Adrenal gland (tissue), 12 donors: ENCODE measurements around the gene GRAMD1B. TPM values are rescaled to one million over a fixed set of nuclear protein-coding genes. Genes with fewer than 3 reads are reported as not detected.
A peak's percentile ranks its signal among the peaks of the same experiment; 100 is the strongest.

ENCODE experiments used
- DNase-seq, 7 donors: peaks; one replicate each; pipeline ENCODE4 v3.0.0-alpha.2; 2019 to 2020
- H3K27ac ChIP-seq, 5 donors: fragments of 200-600 bp; sonication (generic) in 4 of 5; 1 replicate in 3 of 5; 2 replicates in 2 of 5; pipeline versions ENCODE4 v1.5.1 to v1.8.0; 2016 to 2020; ENCODE audit warnings: mild to moderate bottlenecking in 1 of 5
- H3K27me3 ChIP-seq: fragments of 200-600 bp; 2 replicates; pipeline ENCODE4 v1.8.0; 2021
- H3K36me3 ChIP-seq, 2 donors: fragments of 200-600 bp; replicated peaks in 1 of 2; 1 replicate in 1 of 2; 2 replicates in 1 of 2; pipeline versions ENCODE4 v1.5.1 to v1.8.0; 2018 to 2022
- H3K4me1 ChIP-seq, 2 donors: fragments of 200-600 bp; replicated peaks in 1 of 2; 1 replicate in 1 of 2; 2 replicates in 1 of 2; pipeline versions ENCODE4 v1.5.1 to v1.8.0; 2018 to 2021
- H3K4me3 ChIP-seq, 4 donors: fragments of 200-600 bp; sonication (generic) in 3 of 4; one replicate each; pipeline ENCODE4 v1.5.1; 2016 to 2018
- H3K9me3 ChIP-seq, 3 donors: fragments of 200-600 bp; sonication (generic) in 1 of 3; replicated peaks in 1 of 3; 1 replicate in 2 of 3; 2 replicates in 1 of 3; pipeline versions ENCODE4 v1.5.1 to v1.8.0; 2016 to 2021
- CTCF ChIP-seq, 6 experiments: fragments of 450-650 bp in 4 of 6; fragments of 200-600 bp in 2 of 6; sonication (generic) in 1 of 6; IDR thresholded peaks; 1 replicate in 5 of 6; 2 replicates in 1 of 6; pipeline versions ENCODE4 v1.5.1 to v1.8.0; 2016 to 2021; ENCODE audit warnings: antibody characterized with exemption in 6 of 6, mild to moderate bottlenecking in 2 of 6, moderate library complexity in 1 of 6
- POLR2A ChIP-seq, 2 donors: fragments of 450-650 bp; IDR thresholded peaks; one replicate each; pipeline ENCODE4 v1.6.1; 2017; ENCODE audit warnings: antibody characterized with exemption in 2 of 2, mild to moderate bottlenecking in 2 of 2, moderate library complexity in 1 of 2
- WGBS, 4 donors: extraction: QIAGEN DNeasy Blood & Tissue Kit in 2 of 4; methylation state at CpG; one replicate each; pipeline versions ENCODE4 v1.1.5 to v1.1.7; 2013 to 2017; 5-methylcytosine and 5-hydroxymethylcytosine counted together
- intact Hi-C, 2 donors: fragments of 100-400 bp; cut with DNase I; formaldehyde crosslinking; loops; one replicate each; pipeline versions ENCODE4 v1.14.1 to v1.15.0; 2022 to 2023
- polyA plus RNA-seq, 3 donors: library from polyadenylated mRNA; stranded (reverse); fragments of 200-250 nt in 2 of 3; fragments of 350-450 nt in 1 of 3; fragmentation: Illumina TruSeq in 1 of 3; extraction: RNeasy Lipid Tissue Mini Kit (QIAGEN cat#74804) in 1 of 3; gene quantifications; one replicate each; pipeline ENCODE4 v1.2.3, GENCODE V29; 2013 to 2014
- total RNA-seq, 9 donors: library from RNA; depleted of rRNA in 4 of 9; stranded (reverse); fragments of >200 nt in 4 of 9; fragments of 120-200 nt in 1 of 9; fragmentation: NEBNext Ultra II Directional in 1 of 9; extraction: Animal tissue kit (Norgen Biotek cat#: 25700) in 1 of 9; gene quantifications; one replicate each; pipeline versions ENCODE4 v1.1.0 to v1.2.4, GENCODE V29; 2013 to 2023
- donor health status: healthy with polysubstance abuse.
- donor health status: Bipolar disorder and iron deficiency.
- donor health status: DM: yes; HTN: yes; CAD: no.
- donor health status: DM: no; HTN: no; CAD: no.
- donor health status: DM: no; HTN: no; CAD: no.
- donor health status: DM: yes; HTN: yes; CAD: no.

GRAMD1B gene
- total and polyA plus RNA-seq, 12 donors = 101 to 1,898 (median 285) TPM

- no peak for DNase-seq
- Histone ChIP-seq H3K27ac (no peak overlapping the region), H3K4me3 (no peak overlapping the region), H3K27me3 (no peaks in the 10 kb centered on the region), H3K9me3 (no peaks in the 10 kb centered on the region), H3K4me1 (no peaks in the 10 kb centered on the region), H3K36me3 (no peaks in the 10 kb centered on the region)
- intact Hi-C loops = no loop called here
- no peak for TF ChIP-seq CTCF (IDR thresholded peaks at IDR 0.05)
- TF ChIP-seq POLR2A (IDR thresholded peaks at IDR 0.05) = no peak
- 46 to 80% (median 78%) methylated on average over 1 of the region's 1 CpG for WGBS, 4 donors
Measured at GRCh38 chr11:123665306-123665705, 235.2 kb downstream of the GRAMD1B start.

- intact Hi-C loops = no loop called here
- no peaks in the 10 kb centered on the region for H3K4me1 ChIP-seq
- DNase-seq = no peak
- no peaks in the 10 kb centered on the region for H3K27me3 ChIP-seq
- WGBS, 4 donors = 54 to 67% (median 64%) methylated on average over 1 of the region's 1 CpG
- H3K36me3 ChIP-seq = no peaks in the 10 kb centered on the region
- H3K27ac ChIP-seq = no peak overlapping the region
- TF ChIP-seq POLR2A (IDR thresholded peaks at IDR 0.05) (no peak), CTCF (IDR thresholded peaks at IDR 0.05) (no peak)
- no peak overlapping the region for H3K4me3 ChIP-seq
- no peaks in the 10 kb centered on the region for H3K9me3 ChIP-seq
Measured at GRCh38 chr11:123670081-123670480, 240.0 kb downstream of the GRAMD1B start.

GRCh38 chr11:123671534-123671933 is 241.5 kb downstream of the GRAMD1B start:
- intact Hi-C loops = no loop called here
- Histone ChIP-seq H3K4me3 (no peak overlapping the region), H3K27ac (no peak overlapping the region), H3K9me3 (no peaks in the 10 kb centered on the region), H3K4me1 (no peaks in the 10 kb centered on the region), H3K36me3 (no peaks in the 10 kb centered on the region), H3K27me3 (no peaks in the 10 kb centered on the region)
- DNase-seq = no peak
- TF ChIP-seq CTCF (IDR thresholded peaks at IDR 0.05) = no peak
- TF ChIP-seq POLR2A (IDR thresholded peaks at IDR 0.05) = no peak
- 64 to 73% (median 70%) methylated on average over 9 of the region's 9 CpGs for WGBS, 4 donors

GRCh38 chr11:123672568-123672967 is 242.5 kb downstream of the GRAMD1B start:
- Histone ChIP-seq H3K27me3 (no peaks in the 10 kb centered on the region), H3K9me3 (no peaks in the 10 kb centered on the region), H3K4me1 (no peaks in the 10 kb centered on the region), H3K27ac (no peak overlapping the region), H3K36me3 (no peaks in the 10 kb centered on the region), H3K4me3 (no peak overlapping the region)
- intact Hi-C loops = no loop called here
- no peak for TF ChIP-seq CTCF (IDR thresholded peaks at IDR 0.05)
- no peak for TF ChIP-seq POLR2A (IDR thresholded peaks at IDR 0.05)
- peak in 1 of 7 donors; percentile 73 for DNase-seq
- 79 to 90% (median 86%) methylated on average over 5 of the region's 5 CpGs for WGBS, 4 donors
